IMR-90 (cell line): ENCODE results near the gene LMO2. TPM values are rescaled to one million over a fixed set of nuclear protein-coding genes. Genes with fewer than 3 reads are reported as not detected.

ENCODE experiments used
- ATAC-seq: fragments of 200-7000 bp; cut with Tn5 transposase; 2 replicates; pipeline ENCODE4 v1.9.1; 2020; ENCODE audit warnings: low read depth, mild to moderate bottlenecking, moderate library complexity
- BruUV-seq: library from RNA; stranded (reverse); fragments of 400-500 nt; replicated peaks from 2 replicates; lab custom pipeline; 2021; lab: Mats Ljungman, UMichigan
- CTCF ChIA-PET: fragments of 300-600 bp; formaldehyde crosslinking; extraction: SDS; loops from one replicate; lab custom pipeline; 2021; ENCODE audit warnings: antibody characterized with exemption; lab: Yijun Ruan, JAX
- POLR2A ChIA-PET: fragments of 300-600 bp; sonication (Branson Sonifier 250); formaldehyde crosslinking; loops from one replicate; lab custom pipeline; 2022; ENCODE audit warnings: antibody characterized with exemption; ENCODE audit not compliant: unreplicated experiment; lab: Charles Lee
- DNase-seq: peaks from one replicate; pipeline ENCODE4 v3.0.0; 2013
- H2AFZ ChIP-seq: replicated peaks from 2 replicates; pipeline ENCODE3; 2013; ENCODE audit warnings: low read length, mild to moderate bottlenecking; ENCODE audit not compliant: poor library complexity
- H2AK5ac ChIP-seq: 2 replicates; pipeline ENCODE4 v1.6.1; 2013; ENCODE audit warnings: low read depth, low read length, inconsistent platforms
- H2AK9ac ChIP-seq: replicated peaks from 2 replicates; pipeline ENCODE3; 2013; ENCODE audit warnings: mild to moderate bottlenecking, low read depth, low read length, moderate library complexity; ENCODE audit not compliant: poor library complexity
- H2BK120ac ChIP-seq: 2 replicates; pipeline ENCODE4 v1.6.1; 2013; ENCODE audit warnings: low read depth, low read length, inconsistent platforms
- H2BK15ac ChIP-seq: 3 replicates; pipeline ENCODE4 v1.6.1; 2013; ENCODE audit warnings: low read depth, low read length, inconsistent platforms
- H2BK20ac ChIP-seq: 2 replicates; pipeline ENCODE4 v1.6.1; 2013; ENCODE audit warnings: low read depth, mild to moderate bottlenecking, inconsistent platforms, low read length, moderate library complexity
- H2BK5ac ChIP-seq: 2 replicates; pipeline ENCODE4 v1.6.1; 2013; ENCODE audit warnings: mild to moderate bottlenecking, low read depth, low read length, inconsistent platforms; ENCODE audit not compliant: poor library complexity, severe bottlenecking
- H3K14ac ChIP-seq: replicated peaks from 2 replicates; pipeline ENCODE4 v1.6.1; 2013; ENCODE audit warnings: low read depth, low read length, inconsistent platforms
- H3K18ac ChIP-seq: 2 replicates; pipeline ENCODE4 v1.6.1; 2013; ENCODE audit warnings: low read depth, low read length, control low read depth
- H3K23ac ChIP-seq: 2 replicates; pipeline ENCODE4 v1.6.1; 2013; ENCODE audit warnings: low read depth, low read length, inconsistent platforms
- H3K27ac ChIP-seq: 2 replicates; pipeline ENCODE4 v1.5.1; 2013; ENCODE audit warnings: mild to moderate bottlenecking, control low read depth, low read length; ENCODE audit not compliant: insufficient read depth
- H3K27me3 ChIP-seq: 2 replicates; pipeline ENCODE4 v1.6.1; 2013; ENCODE audit warnings: low read length; ENCODE audit not compliant: control insufficient read depth, insufficient read depth
- H3K36me3 ChIP-seq: 2 replicates; pipeline ENCODE4 v1.6.1; 2013; ENCODE audit warnings: low read length, mixed read lengths; ENCODE audit not compliant: control insufficient read depth, insufficient read depth
- H3K4ac ChIP-seq: 2 replicates; pipeline ENCODE4 v1.6.1; 2013; ENCODE audit warnings: low read depth, low read length, inconsistent platforms
- H3K4me1 ChIP-seq: 2 replicates; pipeline ENCODE4 v1.6.1; 2013; ENCODE audit warnings: low read length, mixed read lengths; ENCODE audit not compliant: control insufficient read depth, insufficient read depth
- H3K4me2 ChIP-seq: 2 replicates; pipeline ENCODE4 v1.6.1; 2013; ENCODE audit warnings: low read depth, mild to moderate bottlenecking, control low read depth, low read length, moderate library complexity
- H3K4me3 ChIP-seq: 2 replicates; pipeline ENCODE4 v1.5.1; 2013; ENCODE audit warnings: low read depth, mild to moderate bottlenecking, control low read depth, low read length, moderate library complexity; ENCODE audit not compliant: insufficient read depth
- H3K56ac ChIP-seq: 2 replicates; pipeline ENCODE4 v1.6.1; 2013; ENCODE audit warnings: low read length, inconsistent platforms; ENCODE audit not compliant: insufficient read depth; ENCODE audit errors: extremely low read depth
- H3K79me1 ChIP-seq, 2 experiments: 2 replicates each; pipeline ENCODE4 v1.6.1; 2013; ENCODE audit warnings: low read length in 2 of 2, inconsistent platforms in 1 of 2, low read depth in 1 of 2
- H3K9ac ChIP-seq: 2 replicates; pipeline ENCODE4 v1.6.1; 2013; ENCODE audit warnings: low read depth, low read length, control low read depth
- H3K9me1 ChIP-seq: 2 replicates; pipeline ENCODE4 v1.6.1; 2013; ENCODE audit warnings: low read length, inconsistent platforms; ENCODE audit not compliant: insufficient read depth
- H3K9me3 ChIP-seq: 2 replicates; pipeline ENCODE4 v1.6.1; 2013; ENCODE audit warnings: low read length; ENCODE audit not compliant: control insufficient read depth, insufficient read depth
- H4K20me1 ChIP-seq: 2 replicates; pipeline ENCODE4 v1.6.1; 2013; ENCODE audit warnings: low read length, inconsistent platforms; ENCODE audit not compliant: insufficient read depth
- H4K5ac ChIP-seq: 2 replicates; pipeline ENCODE4 v1.6.1; 2013; ENCODE audit warnings: mild to moderate bottlenecking, low read depth, low read length, control low read depth
- H4K8ac ChIP-seq, 2 experiments: 2 replicates each; pipeline ENCODE4 v1.6.1; 2013; ENCODE audit warnings: low read depth in 2 of 2, low read length in 2 of 2, control low read depth in 1 of 2, inconsistent platforms in 1 of 2
- H4K91ac ChIP-seq: 2 replicates; pipeline ENCODE4 v1.6.1; 2013; ENCODE audit warnings: low read depth, low read length, inconsistent platforms; ENCODE audit not compliant: insufficient read depth
- BHLHE40 ChIP-seq: fragments of 150-350 bp; IDR thresholded peaks from 2 replicates; pipeline ENCODE4 v1.6.1; 2016; ENCODE audit warnings: mild to moderate bottlenecking, low read depth, low read length
- CEBPB ChIP-seq: IDR thresholded peaks from 2 replicates; pipeline ENCODE4 v1.6.1; 2012; ENCODE audit warnings: low read depth, low read length, improper control_type of control experiment
- CHD1 ChIP-seq: IDR thresholded peaks from 2 replicates; pipeline ENCODE4 v1.6.1; 2012; ENCODE audit warnings: low read depth, low read length, improper control_type of control experiment
- CTCF ChIP-seq: conservative IDR thresholded peaks from 2 replicates; pipeline ENCODE4 v1.5.1; 2012; ENCODE audit warnings: mild to moderate bottlenecking, low read depth, low read length, improper control_type of control experiment
- FOS ChIP-seq: fragments of 150-350 bp; IDR thresholded peaks from 2 replicates; pipeline ENCODE4 v1.6.1; 2016; ENCODE audit warnings: low read depth, low read length
- MAFK ChIP-seq: IDR thresholded peaks from 2 replicates; pipeline ENCODE4 v1.6.1; 2012; ENCODE audit warnings: low read depth, low read length, improper control_type of control experiment
- MAZ ChIP-seq: IDR thresholded peaks from 2 replicates; pipeline ENCODE4 v1.6.1; 2012; ENCODE audit warnings: low read depth, mild to moderate bottlenecking, low read length, improper control_type of control experiment, moderate library complexity, borderline replicate concordance
- MXI1 ChIP-seq: IDR thresholded peaks from 2 replicates; pipeline ENCODE4 v1.6.1; 2012; ENCODE audit warnings: low read depth, mild to moderate bottlenecking, low read length, moderate library complexity, borderline replicate concordance
- NFE2L2 ChIP-seq: fragments of 150-350 bp; IDR thresholded peaks from 2 replicates; pipeline ENCODE4 v1.6.1; 2016; ENCODE audit warnings: low read depth, mild to moderate bottlenecking, low read length
- POLR2A ChIP-seq: IDR thresholded peaks from 2 replicates; pipeline ENCODE4 v1.6.1; 2012; ENCODE audit warnings: mild to moderate bottlenecking, low read depth, low read length
- RAD21 ChIP-seq: IDR thresholded peaks from 2 replicates; pipeline ENCODE4 v1.6.1; 2012; ENCODE audit warnings: low read length, improper control_type of control experiment
- RCOR1 ChIP-seq: IDR thresholded peaks from 2 replicates; pipeline ENCODE4 v1.6.1; 2012; ENCODE audit warnings: mild to moderate bottlenecking, low read length, improper control_type of control experiment; ENCODE audit not compliant: insufficient replicate concordance
- RFX5 ChIP-seq: IDR thresholded peaks from 2 replicates; pipeline ENCODE4 v1.8.0; 2012; ENCODE audit warnings: low read depth, mild to moderate bottlenecking, low read length, moderate library complexity
- SMC3 ChIP-seq: fragments of 150-350 bp; IDR thresholded peaks from 2 replicates; pipeline ENCODE4 v1.6.1; 2016; ENCODE audit warnings: low read depth, mild to moderate bottlenecking, antibody characterized with exemption, low read length, moderate library complexity
- USF2 ChIP-seq: fragments of 150-350 bp; IDR thresholded peaks from 2 replicates; pipeline ENCODE4 v1.6.1; 2017; ENCODE audit warnings: mild to moderate bottlenecking, antibody characterized with exemption, low read length, low read depth
- WGBS, 2 experiments: methylation state at CpG; one replicate each; pipeline versions ENCODE4 v1.1.5 to v1.1.7; 2013; ENCODE audit warnings: missing lambda C conversion rate in 2 of 2; ENCODE audit not compliant: insufficient read length in 1 of 2; ENCODE audit errors: extremely low coverage in 2 of 2; 5-methylcytosine and 5-hydroxymethylcytosine counted together
- dilution Hi-C: fragments of 300-500 bp; cut with HindIII; formaldehyde crosslinking; loops from one replicate; pipeline ENCODE4 v1.14.3; 2018; ENCODE audit warnings: low sequenced_read_pairs; ENCODE audit not compliant: unreplicated experiment
- in situ Hi-C: fragments of 300-500 bp; cut with MboI; formaldehyde crosslinking; loops from 3 replicates; pipeline ENCODE4 v1.14.3; 2019; ENCODE audit warnings: low sequenced_read_pairs, inconsistent platforms, mixed read lengths
- intact Hi-C: fragments of 100-400 bp; cut with micrococcal nuclease; formaldehyde crosslinking; loops from 2 replicates; pipeline ENCODE4 v1.10.0; 2022
- polyA plus RNA-seq, 3 experiments: library from polyadenylated mRNA; depleted of rRNA; stranded (reverse); fragments of >200 nt; gene quantifications; 2 replicates each; pipeline ENCODE4 v1.2.3, GENCODE V29; 2012; ENCODE audit warnings: low replicate concordance in 1 of 3
- total RNA-seq: library from RNA; depleted of rRNA; stranded (reverse); fragments of >200 nt; gene quantifications from 2 replicates; pipeline ENCODE4 v1.2.3, GENCODE V29; 2012
- TF ChIP-seq, protein P1 (sequence below): fragments of 150-350 bp; IDR thresholded peaks from 2 replicates; pipeline ENCODE4 v1.6.1; 2016; ENCODE audit warnings: low read depth, mild to moderate bottlenecking, low read length, moderate library complexity, borderline replicate concordance

LMO2 gene
- total and polyA plus RNA-seq, 2 of the 4 experiments (the other 2 are of a cell fraction), result not detected

DNA sequence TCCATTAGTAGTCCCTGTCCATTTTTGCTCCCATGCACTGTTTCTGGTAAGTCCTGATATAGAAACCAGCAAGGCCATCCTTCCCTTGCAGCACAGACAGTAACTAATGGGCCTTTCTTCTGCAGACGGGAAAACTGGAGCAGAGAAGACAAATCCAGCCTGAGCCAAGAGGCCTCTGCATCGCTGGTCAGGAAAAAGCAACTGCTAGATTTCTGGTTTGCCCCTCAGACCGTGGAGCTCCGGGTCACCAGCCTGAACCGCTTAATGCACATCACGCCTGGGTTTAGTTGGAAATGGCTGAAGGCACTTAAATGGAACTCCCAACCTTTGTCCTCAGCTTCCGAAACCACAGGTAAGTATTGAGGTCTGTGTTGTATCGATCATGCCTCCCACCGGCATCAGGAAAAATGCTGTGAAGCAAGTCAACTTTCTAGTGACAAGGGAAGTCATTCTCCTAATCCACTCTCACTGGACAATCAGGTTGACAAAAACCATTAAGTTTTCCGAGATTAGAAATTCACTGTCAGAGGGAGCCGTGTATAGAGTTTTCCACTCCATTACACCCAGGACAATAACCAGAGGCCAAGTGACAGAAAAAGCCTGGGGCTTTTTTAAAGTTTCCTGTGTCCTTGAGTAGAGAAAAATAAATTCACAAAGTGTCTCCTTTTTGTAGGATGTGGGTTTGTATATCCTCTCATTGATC is 14.8 kb upstream of the LMO2 start:
- Histone ChIP-seq H2AK5ac (no peak overlapping the region), H3K27ac (no peak overlapping the region), H3K23ac (no peak overlapping the region), H3K56ac (no peak overlapping the region), H2BK20ac (no peak overlapping the region), H4K20me1 (no peaks in the 10 kb centered on the region), H2BK120ac (no peak overlapping the region), H3K9ac (no peak overlapping the region), H4K91ac (no peak overlapping the region), H4K8ac (no peak overlapping the region), H3K4me2 (no peak overlapping the region), H3K18ac (no peak overlapping the region), H2BK5ac (no peak overlapping the region), H3K4me3 (no peak overlapping the region), H3K4me1 (peaks cover 3% of the 10 kb centered on the region; the same call in 1 of the 2 replicates), H3K9me1 (no peaks in the 10 kb centered on the region), H3K27me3 (peaks cover 25% of the 10 kb centered on the region), H3K36me3 (no peaks in the 10 kb centered on the region), H3K79me1 (no peaks in the 10 kb centered on the region), H2AFZ (no peak overlapping the region), H3K14ac (no peak overlapping the region), H2BK15ac (no peak overlapping the region), H3K9me3 (no peaks in the 10 kb centered on the region; the same call in 1 of the 2 replicates), H3K4ac (no peak overlapping the region), H4K5ac (no peak overlapping the region), H2AK9ac (peak overlapping the region; percentile 4)
- dilution Hi-C loops, result no loop called here
- DNase-seq, result no peak
- POLR2A ChIA-PET, result no interaction called here
- CTCF ChIA-PET, result no interaction called here
- intact Hi-C loops, result no loop called here
- ATAC-seq, result no peak
- BruUV-seq, result no TSS peak
- WGBS, 2 experiments, result 86% methylated on average over 5 of the region's 11 CpGs; no CpG with 5 or more reads in 1 of the 2 experiments
- TF ChIP-seq BHLHE40 (no peak), CHD1 (no peak), POLR2A (no peak), RFX5 (no peak), USF2 (no peak), FOS (no peak), NFE2L2 (no peak), MAZ (no peak), MAFK (no peak), MXI1 (no peak), SMC3 (no peak), CEBPB (no peak), CTCF (no peak), RAD21 (no peak), RCOR1 (no peak)
- TF ChIP-seq, protein P1, sequence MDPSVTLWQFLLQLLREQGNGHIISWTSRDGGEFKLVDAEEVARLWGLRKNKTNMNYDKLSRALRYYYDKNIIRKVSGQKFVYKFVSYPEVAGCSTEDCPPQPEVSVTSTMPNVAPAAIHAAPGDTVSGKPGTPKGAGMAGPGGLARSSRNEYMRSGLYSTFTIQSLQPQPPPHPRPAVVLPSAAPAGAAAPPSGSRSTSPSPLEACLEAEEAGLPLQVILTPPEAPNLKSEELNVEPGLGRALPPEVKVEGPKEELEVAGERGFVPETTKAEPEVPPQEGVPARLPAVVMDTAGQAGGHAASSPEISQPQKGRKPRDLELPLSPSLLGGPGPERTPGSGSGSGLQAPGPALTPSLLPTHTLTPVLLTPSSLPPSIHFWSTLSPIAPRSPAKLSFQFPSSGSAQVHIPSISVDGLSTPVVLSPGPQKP, result no peak
- in situ Hi-C loops, result no loop called here
